ENCODE data around the gene ADRB2.

ADRB2 gene

GRCh38 chr5:148831590-148832565, 5.5 kb downstream of the ADRB2 start:
- no peak for DNase-seq (ENCODE audit: low read depth in 2 of 2)

- DNase-seq (ENCODE audit: low read depth in 2 of 2) = no peak
Observed at GRCh38 chr5:148833122-148833521, 6.7 kb downstream of the ADRB2 start.

- DNase-seq (ENCODE audit: low read depth in 2 of 2) = no peak
Observed at GRCh38 chr5:148833925-148834324, 7.5 kb downstream of the ADRB2 start.

- no peak for DNase-seq (ENCODE audit: low read depth in 2 of 2)
Observed at GRCh38 chr5:148834689-148835088, 8.3 kb downstream of the ADRB2 start.

GRCh38 chr5:148836272-148837250, 10.2 kb downstream of the ADRB2 start:
- no peak for DNase-seq (ENCODE audit: low read depth in 2 of 2)

- no peak for DNase-seq (ENCODE audit: low read depth in 2 of 2)
Observed at GRCh38 chr5:148837383-148837782, 11.0 kb downstream of the ADRB2 start.

- DNase-seq (ENCODE audit: low read depth in 2 of 2) = no peak
Observed at GRCh38 chr5:148838357-148838756, 11.9 kb downstream of the ADRB2 start.

GRCh38 chr5:148839960-148840359, 13.5 kb downstream of the ADRB2 start:
- DNase-seq (ENCODE audit: low read depth in 2 of 2) = no peak

- no peak for DNase-seq (ENCODE audit: low read depth in 2 of 2)
Observed at GRCh38 chr5:148840531-148840930, 14.1 kb downstream of the ADRB2 start.

- no peak for DNase-seq (ENCODE audit: low read depth in 2 of 2)
Observed at GRCh38 chr5:148841519-148841918, 15.1 kb downstream of the ADRB2 start.

- no peak for DNase-seq (ENCODE audit: low read depth in 2 of 2)
Observed at GRCh38 chr5:148842161-148842560, 15.8 kb downstream of the ADRB2 start.

- no peak for DNase-seq (ENCODE audit: low read depth in 2 of 2)
Observed at GRCh38 chr5:148843510-148844318, 17.3 kb downstream of the ADRB2 start.

- DNase-seq (ENCODE audit: low read depth in 2 of 2) = no peak
Observed at GRCh38 chr5:148844433-148845280, 18.2 kb downstream of the ADRB2 start.

GRCh38 chr5:148846930-148847329, 20.5 kb downstream of the ADRB2 start:
- no peak for DNase-seq (ENCODE audit: low read depth in 2 of 2)

GRCh38 chr5:148847456-148847855, 21.0 kb downstream of the ADRB2 start:
- no peak for DNase-seq (ENCODE audit: low read depth in 2 of 2)

- DNase-seq (ENCODE audit: low read depth in 2 of 2) = no peak
Observed at GRCh38 chr5:148848393-148849031, 22.1 kb downstream of the ADRB2 start.

- DNase-seq (ENCODE audit: low read depth in 2 of 2) = no peak
Observed at GRCh38 chr5:148849461-148849860, 23.1 kb downstream of the ADRB2 start.

GRCh38 chr5:148850836-148851235, 24.4 kb downstream of the ADRB2 start:
- no peak for DNase-seq (ENCODE audit: low read depth in 2 of 2)

GRCh38 chr5:148853868-148854267, 27.5 kb downstream of the ADRB2 start:
- no peak for DNase-seq (ENCODE audit: low read depth in 2 of 2)

Data from stimulated activated CD8-positive, alpha-beta memory T cell treated with anti-CD3 and anti-CD28 coated beads, Interleukin-15, amount 100 ng/mL, for 48 hours (primary cell).